Keratinocyte (primary cell): Measurements from ENCODE around the gene PTPRT.

Source experiments
- CTCF ChIP-seq, 3 experiments: IDR thresholded peaks in 1 of 3; conservative IDR thresholded peaks in 1 of 3; optimal IDR thresholded peaks in 1 of 3; 2 replicates in 2 of 3; 3 replicates in 1 of 3; pipeline versions ENCODE3 to v1.5.1; 2011; ENCODE audit warnings: low read length in 3 of 3, mild to moderate bottlenecking in 3 of 3, moderate library complexity in 2 of 3, control low read depth in 1 of 3, inconsistent platforms in 1 of 3; ENCODE audit not compliant: insufficient read depth in 2 of 3; ENCODE audit errors: extremely low read depth in 1 of 3
- EZH2 ChIP-seq: IDR thresholded peaks from one replicate; pipeline ENCODE4 v1.6.1; 2012; ENCODE audit warnings: inconsistent platforms, mild to moderate bottlenecking, low read length, moderate library complexity

- no peak for TF ChIP-seq CTCF (optimal IDR thresholded peaks at IDR 0.05 in 1 of 3, IDR thresholded peaks at IDR 0.05 in 1 of 3, conservative IDR thresholded peaks at IDR 0.05 in 1 of 3; ENCODE audit: extremely low read depth in 1 of 3, insufficient read depth in 2 of 3, low read length in 3 of 3)
- TF ChIP-seq EZH2: no peak
These were observed 894.1 kb downstream of the PTPRT start for GRCh38 chr20:42295592-42295991.
